Mammary epithelial cell (primary cell): ENCODE data around the gene UBE2L5.

Experiments
- CTCF ChIP-seq, 2 donors: IDR thresholded peaks in 1 of 2; conservative IDR thresholded peaks in 1 of 2; 2 replicates each; pipeline ENCODE4 v1.5.1; 2011 to 2012; ENCODE audit warnings: inconsistent platforms in 2 of 2, low read length in 2 of 2, mild to moderate bottlenecking in 2 of 2, control low read depth in 1 of 2, low read depth in 1 of 2; ENCODE audit not compliant: insufficient read depth in 1 of 2; ENCODE audit errors: extremely low read depth in 1 of 2
- EZH2 ChIP-seq: IDR thresholded peaks from 2 replicates; pipeline ENCODE4 v1.6.1; 2012; ENCODE audit warnings: low read length, inconsistent platforms, borderline replicate concordance

GRCh38 chr13:30418075-30418716 lies 4.1 kb upstream of the UBE2L5 start:
- no peak for TF ChIP-seq CTCF (conservative IDR thresholded peaks at IDR 0.05 in 1 of 2, IDR thresholded peaks at IDR 0.05 in 1 of 2; ENCODE audit: extremely low read depth in 1 of 2, insufficient read depth in 1 of 2, low read depth in 1 of 2, low read length in 2 of 2)
- TF ChIP-seq EZH2 = no peak
